ENCODE measurements around the gene SANBR. TPM values are rescaled to one million over a fixed set of nuclear protein-coding genes. Genes with fewer than 3 reads are reported as not detected.

Gene SANBR
- total and polyA plus RNA-seq, 2 of the 13 experiments (the other 11 are each of a cell fraction or from before 2014, with no cell fraction given) = 9.8 to 20.9 TPM

DNA sequence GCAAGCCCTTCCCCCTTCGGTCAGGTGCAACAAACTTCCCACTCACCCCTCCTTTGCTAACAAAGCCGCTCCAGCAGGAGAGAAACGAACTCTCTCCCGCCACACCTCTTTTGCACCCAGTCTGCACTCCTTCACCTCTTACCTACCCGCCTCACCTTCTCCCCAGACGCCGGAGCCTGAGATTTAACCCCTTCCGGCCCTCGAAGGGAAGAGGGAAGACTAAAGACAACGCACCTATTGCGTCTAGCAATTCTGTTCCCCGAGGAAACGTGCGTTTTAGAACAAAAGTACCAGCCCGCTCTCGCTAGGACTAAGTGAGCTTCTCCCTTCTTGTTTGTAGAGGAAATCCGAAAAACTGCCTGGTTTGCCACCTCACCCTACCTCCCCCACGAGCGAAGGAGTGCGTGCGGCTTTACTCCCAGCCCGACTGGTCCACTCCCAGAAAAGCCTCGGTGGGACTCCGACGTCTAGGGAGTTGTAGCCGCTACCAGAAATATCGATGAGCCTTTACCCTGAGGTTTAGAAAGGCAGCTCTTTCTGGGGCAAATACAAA, 48.6 kb upstream of the SANBR start (continued):
- TF ChIP-seq FOSL1 (CRISPR knock-in tag; IDR thresholded peaks at IDR 0.05; ENCODE audit: borderline replicate concordance) (no peak), HOXA5 (CRISPR knock-in tag; IDR thresholded peaks at IDR 0.05) (no peak), CENPT (CRISPR knock-in tag; IDR thresholded peaks at IDR 0.05; ENCODE audit: low read depth) (no peak), ZNF775 (CRISPR knock-in tag; IDR thresholded peaks at IDR 0.05; ENCODE audit: borderline replicate concordance) (no peak), ZNF274 (CRISPR knock-in tag; IDR thresholded peaks at IDR 0.05) (no peak), ZNF782 (CRISPR knock-in tag; IDR thresholded peaks at IDR 0.05; ENCODE audit: borderline replicate concordance) (no peak; the same call in 1 of the 2 replicates), ZNF83 (CRISPR knock-in tag; IDR thresholded peaks at IDR 0.05; ENCODE audit: borderline replicate concordance) (no peak; the same call in 1 of the 2 replicates), ZNF350 (CRISPR knock-in tag; IDR thresholded peaks at IDR 0.05; ENCODE audit: borderline replicate concordance, low read depth) (peak; percentile 77; the same call in 1 of the 2 replicates), SMARCE1 (IDR thresholded peaks at IDR 0.05; ENCODE audit: borderline replicate concordance) (no peak), ARID2 (CRISPR knock-in tag; IDR thresholded peaks at IDR 0.05; ENCODE audit: borderline replicate concordance) (0 out of 2 replicates have a peak, but pooled peaks have one; percentile 4), EEA1 (CRISPR knock-in tag; IDR thresholded peaks at IDR 0.05; ENCODE audit: borderline replicate concordance) (no peak), EHMT2 (IDR thresholded peaks at IDR 0.05; ENCODE audit: borderline replicate concordance, low read depth, low read length) (no peak)
- TF ChIP-seq, protein P1, sequence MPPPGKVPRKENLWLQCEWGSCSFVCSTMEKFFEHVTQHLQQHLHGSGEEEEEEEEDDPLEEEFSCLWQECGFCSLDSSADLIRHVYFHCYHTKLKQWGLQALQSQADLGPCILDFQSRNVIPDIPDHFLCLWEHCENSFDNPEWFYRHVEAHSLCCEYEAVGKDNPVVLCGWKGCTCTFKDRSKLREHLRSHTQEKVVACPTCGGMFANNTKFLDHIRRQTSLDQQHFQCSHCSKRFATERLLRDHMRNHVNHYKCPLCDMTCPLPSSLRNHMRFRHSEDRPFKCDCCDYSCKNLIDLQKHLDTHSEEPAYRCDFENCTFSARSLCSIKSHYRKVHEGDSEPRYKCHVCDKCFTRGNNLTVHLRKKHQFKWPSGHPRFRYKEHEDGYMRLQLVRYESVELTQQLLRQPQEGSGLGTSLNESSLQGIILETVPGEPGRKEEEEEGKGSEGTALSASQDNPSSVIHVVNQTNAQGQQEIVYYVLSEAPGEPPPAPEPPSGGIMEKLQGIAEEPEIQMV (CRISPR knock-in tag; IDR thresholded peaks at IDR 0.05; ENCODE audit: low read depth) = peak; percentile 73; the same call in 1 of the 2 replicates
- TF ChIP-seq, protein P2, sequence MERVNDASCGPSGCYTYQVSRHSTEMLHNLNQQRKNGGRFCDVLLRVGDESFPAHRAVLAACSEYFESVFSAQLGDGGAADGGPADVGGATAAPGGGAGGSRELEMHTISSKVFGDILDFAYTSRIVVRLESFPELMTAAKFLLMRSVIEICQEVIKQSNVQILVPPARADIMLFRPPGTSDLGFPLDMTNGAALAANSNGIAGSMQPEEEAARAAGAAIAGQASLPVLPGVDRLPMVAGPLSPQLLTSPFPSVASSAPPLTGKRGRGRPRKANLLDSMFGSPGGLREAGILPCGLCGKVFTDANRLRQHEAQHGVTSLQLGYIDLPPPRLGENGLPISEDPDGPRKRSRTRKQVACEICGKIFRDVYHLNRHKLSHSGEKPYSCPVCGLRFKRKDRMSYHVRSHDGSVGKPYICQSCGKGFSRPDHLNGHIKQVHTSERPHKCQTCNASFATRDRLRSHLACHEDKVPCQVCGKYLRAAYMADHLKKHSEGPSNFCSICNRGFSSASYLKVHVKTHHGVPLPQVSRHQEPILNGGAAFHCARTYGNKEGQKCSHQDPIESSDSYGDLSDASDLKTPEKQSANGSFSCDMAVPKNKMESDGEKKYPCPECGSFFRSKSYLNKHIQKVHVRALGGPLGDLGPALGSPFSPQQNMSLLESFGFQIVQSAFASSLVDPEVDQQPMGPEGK (CRISPR knock-in tag; IDR thresholded peaks at IDR 0.05) = peak; percentile 49
- TF ChIP-seq, protein P3, sequence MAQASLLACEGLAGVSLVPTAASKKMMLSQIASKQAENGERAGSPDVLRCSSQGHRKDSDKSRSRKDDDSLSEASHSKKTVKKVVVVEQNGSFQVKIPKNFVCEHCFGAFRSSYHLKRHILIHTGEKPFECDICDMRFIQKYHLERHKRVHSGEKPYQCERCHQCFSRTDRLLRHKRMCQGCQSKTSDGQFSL (CRISPR knock-in tag; IDR thresholded peaks at IDR 0.05) = no peak
- TF ChIP-seq, protein P4, sequence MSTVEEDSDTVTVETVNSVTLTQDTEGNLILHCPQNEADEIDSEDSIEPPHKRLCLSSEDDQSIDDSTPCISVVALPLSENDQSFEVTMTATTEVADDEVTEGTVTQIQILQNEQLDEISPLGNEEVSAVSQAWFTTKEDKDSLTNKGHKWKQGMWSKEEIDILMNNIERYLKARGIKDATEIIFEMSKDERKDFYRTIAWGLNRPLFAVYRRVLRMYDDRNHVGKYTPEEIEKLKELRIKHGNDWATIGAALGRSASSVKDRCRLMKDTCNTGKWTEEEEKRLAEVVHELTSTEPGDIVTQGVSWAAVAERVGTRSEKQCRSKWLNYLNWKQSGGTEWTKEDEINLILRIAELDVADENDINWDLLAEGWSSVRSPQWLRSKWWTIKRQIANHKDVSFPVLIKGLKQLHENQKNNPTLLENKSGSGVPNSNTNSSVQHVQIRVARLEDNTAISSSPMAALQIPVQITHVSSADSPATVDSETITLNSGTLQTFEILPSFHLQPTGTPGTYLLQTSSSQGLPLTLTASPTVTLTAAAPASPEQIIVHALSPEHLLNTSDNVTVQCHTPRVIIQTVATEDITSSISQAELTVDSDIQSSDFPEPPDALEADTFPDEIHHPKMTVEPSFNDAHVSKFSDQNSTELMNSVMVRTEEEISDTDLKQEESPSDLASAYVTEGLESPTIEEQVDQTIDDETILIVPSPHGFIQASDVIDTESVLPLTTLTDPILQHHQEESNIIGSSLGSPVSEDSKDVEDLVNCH (CRISPR knock-in tag; IDR thresholded peaks at IDR 0.05) = 0 out of 2 replicates have a peak, but pooled peaks have one; percentile 47
- TF ChIP-seq, protein P5, sequence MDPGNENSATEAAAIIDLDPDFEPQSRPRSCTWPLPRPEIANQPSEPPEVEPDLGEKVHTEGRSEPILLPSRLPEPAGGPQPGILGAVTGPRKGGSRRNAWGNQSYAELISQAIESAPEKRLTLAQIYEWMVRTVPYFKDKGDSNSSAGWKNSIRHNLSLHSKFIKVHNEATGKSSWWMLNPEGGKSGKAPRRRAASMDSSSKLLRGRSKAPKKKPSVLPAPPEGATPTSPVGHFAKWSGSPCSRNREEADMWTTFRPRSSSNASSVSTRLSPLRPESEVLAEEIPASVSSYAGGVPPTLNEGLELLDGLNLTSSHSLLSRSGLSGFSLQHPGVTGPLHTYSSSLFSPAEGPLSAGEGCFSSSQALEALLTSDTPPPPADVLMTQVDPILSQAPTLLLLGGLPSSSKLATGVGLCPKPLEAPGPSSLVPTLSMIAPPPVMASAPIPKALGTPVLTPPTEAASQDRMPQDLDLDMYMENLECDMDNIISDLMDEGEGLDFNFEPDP (CRISPR knock-in tag; conservative IDR thresholded peaks at IDR 0.05) = 0 out of 2 replicates have a peak, but pooled peaks have one; percentile 92
- TF ChIP-seq, protein P6, sequence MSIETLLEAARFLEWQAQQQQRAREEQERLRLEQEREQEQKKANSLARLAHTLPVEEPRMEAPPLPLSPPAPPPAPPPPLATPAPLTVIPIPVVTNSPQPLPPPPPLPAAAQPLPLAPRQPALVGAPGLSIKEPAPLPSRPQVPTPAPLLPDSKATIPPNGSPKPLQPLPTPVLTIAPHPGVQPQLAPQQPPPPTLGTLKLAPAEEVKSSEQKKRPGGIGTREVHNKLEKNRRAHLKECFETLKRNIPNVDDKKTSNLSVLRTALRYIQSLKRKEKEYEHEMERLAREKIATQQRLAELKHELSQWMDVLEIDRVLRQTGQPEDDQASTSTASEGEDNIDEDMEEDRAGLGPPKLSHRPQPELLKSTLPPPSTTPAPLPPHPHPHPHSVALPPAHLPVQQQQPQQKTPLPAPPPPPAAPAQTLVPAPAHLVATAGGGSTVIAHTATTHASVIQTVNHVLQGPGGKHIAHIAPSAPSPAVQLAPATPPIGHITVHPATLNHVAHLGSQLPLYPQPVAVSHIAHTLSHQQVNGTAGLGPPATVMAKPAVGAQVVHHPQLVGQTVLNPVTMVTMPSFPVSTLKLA (IDR thresholded peaks at IDR 0.05) = no peak
